Effector memory CD4-positive, alpha-beta T cell (primary cell): ENCODE results near the gene ZIC1.

ENCODE experiments used
- DNase-seq, 3 donors: peaks; one replicate each; pipeline ENCODE4 v3.0.0-alpha.2; 2020
- H3K27ac ChIP-seq: 2 replicates; pipeline ENCODE4 v1.7.0; 2013; ENCODE audit warnings: mild to moderate bottlenecking, low read length, moderate library complexity; ENCODE audit not compliant: insufficient read depth, poor library complexity, severe bottlenecking
- H3K27me3 ChIP-seq: replicated peaks from 2 replicates; pipeline ENCODE4 v1.7.0; 2013; ENCODE audit warnings: mild to moderate bottlenecking, low read length; ENCODE audit not compliant: insufficient read depth, control insufficient read depth, poor library complexity, severe bottlenecking
- H3K36me3 ChIP-seq: 2 replicates; pipeline ENCODE4 v1.7.0; 2013; ENCODE audit warnings: mild to moderate bottlenecking, low read length, moderate library complexity; ENCODE audit not compliant: control insufficient read depth, insufficient read depth
- H3K4me1 ChIP-seq: 2 replicates; pipeline ENCODE4 v1.7.0; 2013; ENCODE audit warnings: low read length, mild to moderate bottlenecking; ENCODE audit not compliant: control insufficient read depth, insufficient read depth, poor library complexity, severe bottlenecking
- H3K4me3 ChIP-seq: 2 replicates; pipeline ENCODE4 v1.7.0; 2013; ENCODE audit warnings: low read length, low read depth, mild to moderate bottlenecking; ENCODE audit not compliant: insufficient read depth, poor library complexity, severe bottlenecking
- H3K9me3 ChIP-seq: 2 replicates; pipeline ENCODE4 v1.7.0; 2013; ENCODE audit warnings: mild to moderate bottlenecking, low read length, moderate library complexity; ENCODE audit not compliant: control insufficient read depth

ZIC1 gene

DNA sequence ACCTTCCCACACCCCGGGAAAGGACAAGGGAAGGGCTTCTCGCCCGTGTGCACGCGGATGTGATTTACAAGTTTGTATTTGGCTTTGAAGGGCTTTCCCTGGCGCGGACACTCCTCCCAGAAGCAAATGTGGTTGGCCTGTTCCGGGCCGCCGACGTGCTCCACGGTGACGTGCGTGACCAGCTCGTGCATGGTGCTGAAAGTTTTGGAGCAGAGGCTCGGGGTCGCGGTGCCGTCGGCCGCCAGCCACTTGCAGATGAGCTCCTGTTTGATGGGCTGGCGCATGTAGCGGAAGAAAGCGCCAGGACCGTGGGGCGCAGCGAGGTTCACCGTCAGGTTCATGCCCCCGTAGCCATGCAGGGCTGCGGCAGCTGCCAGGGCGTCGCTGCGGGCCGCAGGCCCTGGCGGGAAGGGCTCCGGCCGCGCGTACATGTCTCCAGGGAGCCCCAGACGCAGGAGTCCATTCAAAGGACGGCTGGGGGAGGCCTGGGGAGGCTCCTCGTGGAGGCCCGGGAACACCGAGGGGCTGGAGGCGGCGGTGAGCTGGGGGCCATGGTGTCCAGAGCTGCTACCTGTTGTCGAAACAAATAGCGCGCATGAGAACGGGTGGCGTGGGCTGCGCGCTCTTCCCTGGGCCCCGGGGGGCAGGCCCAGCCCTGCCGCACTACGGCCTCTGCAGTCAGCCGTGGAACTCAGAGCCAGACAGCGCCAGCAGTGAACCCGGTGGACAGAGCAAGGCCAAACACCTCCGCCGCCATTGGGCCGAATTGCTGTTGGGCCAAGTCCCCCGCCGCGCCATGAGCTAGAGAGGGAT lies 13.1 kb upstream of the ZIC1 start:
- no peak overlapping the region for H3K27ac ChIP-seq
- no peaks in the 10 kb centered on the region for H3K36me3 ChIP-seq
- DNase-seq = no peak
- no peaks in the 10 kb centered on the region for H3K9me3 ChIP-seq
- H3K27me3 ChIP-seq = peaks cover 25% of the 10 kb centered on the region
- H3K4me3 ChIP-seq = no peak overlapping the region
- H3K4me1 ChIP-seq = no peaks in the 10 kb centered on the region

DNA sequence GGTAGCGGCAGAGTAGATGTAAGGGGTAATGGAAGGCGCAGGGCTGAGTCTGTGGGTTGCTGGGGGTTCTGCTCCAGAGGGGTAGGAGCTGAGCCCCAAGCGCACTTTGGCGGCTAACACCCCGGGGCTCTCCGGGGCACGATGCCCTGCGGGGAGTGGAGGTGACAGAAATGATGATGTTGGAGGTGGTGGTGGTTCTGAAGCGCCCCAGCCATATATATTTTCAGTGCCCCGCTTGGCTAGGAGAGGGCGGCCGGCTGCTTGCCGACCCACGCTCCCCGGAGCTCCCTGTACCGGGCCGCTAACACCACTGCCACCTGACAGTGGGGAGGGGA lies 12.5 kb upstream of the ZIC1 start:
- peaks cover 22% of the 10 kb centered on the region for H3K27me3 ChIP-seq
- H3K4me3 ChIP-seq = no peak overlapping the region
- no peaks in the 10 kb centered on the region for H3K36me3 ChIP-seq
- H3K27ac ChIP-seq = no peak overlapping the region
- DNase-seq = no peak
- no peaks in the 10 kb centered on the region for H3K9me3 ChIP-seq
- H3K4me1 ChIP-seq = no peaks in the 10 kb centered on the region

DNA sequence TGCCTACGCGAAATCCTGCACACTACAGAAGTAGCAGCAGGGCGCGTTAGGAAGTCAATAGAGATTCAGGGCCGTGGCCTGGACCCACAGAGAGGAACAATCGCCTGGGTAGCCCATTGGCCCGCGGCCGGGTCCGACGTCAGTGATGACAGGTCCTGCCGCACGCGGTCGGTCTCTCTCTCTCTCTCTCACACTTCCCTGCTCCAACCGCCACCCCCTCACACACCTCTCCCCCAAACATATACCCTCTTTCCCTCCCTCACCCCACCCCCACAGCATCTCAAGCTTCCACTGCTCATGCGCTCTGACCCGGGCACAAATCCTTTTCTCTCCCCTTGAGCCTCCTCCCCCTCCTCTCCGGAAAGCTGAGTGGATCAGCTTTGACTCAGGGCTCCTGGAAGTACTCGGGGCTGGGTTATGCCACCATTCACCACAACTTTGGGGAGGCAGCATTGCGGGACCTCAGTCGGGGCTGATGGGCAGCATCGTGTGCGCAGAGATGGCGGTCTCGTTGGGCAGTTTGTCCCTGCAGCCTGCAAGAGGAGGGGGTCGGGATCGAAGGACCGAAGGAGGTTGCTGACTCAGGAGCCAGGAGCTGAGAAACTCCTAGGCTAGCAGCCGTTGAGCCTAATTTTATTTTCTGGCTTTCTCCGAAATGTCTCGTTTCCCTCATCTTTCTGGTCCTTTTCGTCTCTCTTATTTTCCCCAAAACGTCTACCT lies 11.8 kb upstream of the ZIC1 start:
- Histone ChIP-seq H3K4me1 (no peaks in the 10 kb centered on the region), H3K36me3 (no peaks in the 10 kb centered on the region), H3K9me3 (no peaks in the 10 kb centered on the region), H3K27me3 (peaks cover 16% of the 10 kb centered on the region), H3K4me3 (no peak overlapping the region), H3K27ac (no peak overlapping the region)
- DNase-seq = no peak

DNA sequence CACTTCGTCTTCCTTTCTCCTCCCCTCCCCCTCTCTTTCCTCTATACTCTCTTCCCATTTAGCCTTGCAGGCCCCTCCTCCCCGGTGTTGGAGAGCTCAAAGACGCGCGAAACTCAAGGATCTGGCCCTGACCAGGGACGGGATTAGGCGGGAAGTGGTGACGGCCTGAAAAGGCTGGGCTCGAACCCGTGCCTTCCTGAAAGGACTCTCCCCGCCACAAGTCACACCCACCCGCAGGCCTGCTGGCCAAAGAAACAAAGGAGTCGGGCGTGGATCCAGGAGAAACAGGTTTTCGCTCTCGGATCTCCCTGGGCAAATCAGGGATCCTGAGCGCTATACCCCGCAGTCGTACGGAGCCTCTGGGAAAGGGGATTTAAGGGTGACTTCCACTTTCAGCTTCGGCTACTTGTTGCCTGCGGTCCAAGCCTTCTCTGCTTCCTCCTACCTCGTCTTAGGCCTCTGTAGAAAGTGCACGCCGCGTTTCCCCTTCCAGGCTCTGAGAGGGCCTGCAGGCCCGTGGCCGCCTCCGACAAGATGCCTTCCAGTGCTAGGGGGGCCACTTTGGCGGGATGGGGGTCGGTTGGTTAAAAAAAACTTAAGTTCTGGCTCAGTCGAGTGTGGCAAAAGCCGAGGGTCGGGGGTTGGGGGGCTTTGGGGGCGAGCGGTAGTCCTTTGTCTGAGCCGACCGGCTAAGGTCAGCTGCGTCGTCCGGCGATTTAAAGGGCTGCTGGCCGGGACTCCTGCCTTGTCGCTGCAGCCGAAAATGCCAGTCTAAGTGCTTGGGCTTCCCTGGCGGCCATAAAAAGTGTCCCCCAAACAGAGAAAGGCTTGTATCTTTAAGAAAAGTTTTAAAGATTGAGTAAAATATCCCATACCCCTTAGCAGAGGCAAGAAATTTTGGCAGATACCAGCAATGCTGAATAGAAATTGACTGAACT lies 11.0 kb upstream of the ZIC1 start:
- Histone ChIP-seq H3K4me1 (no peaks in the 10 kb centered on the region), H3K27ac (no peak overlapping the region), H3K36me3 (no peaks in the 10 kb centered on the region), H3K9me3 (no peaks in the 10 kb centered on the region), H3K4me3 (no peak overlapping the region), H3K27me3 (peaks cover 9% of the 10 kb centered on the region)
- no peak for DNase-seq

DNA sequence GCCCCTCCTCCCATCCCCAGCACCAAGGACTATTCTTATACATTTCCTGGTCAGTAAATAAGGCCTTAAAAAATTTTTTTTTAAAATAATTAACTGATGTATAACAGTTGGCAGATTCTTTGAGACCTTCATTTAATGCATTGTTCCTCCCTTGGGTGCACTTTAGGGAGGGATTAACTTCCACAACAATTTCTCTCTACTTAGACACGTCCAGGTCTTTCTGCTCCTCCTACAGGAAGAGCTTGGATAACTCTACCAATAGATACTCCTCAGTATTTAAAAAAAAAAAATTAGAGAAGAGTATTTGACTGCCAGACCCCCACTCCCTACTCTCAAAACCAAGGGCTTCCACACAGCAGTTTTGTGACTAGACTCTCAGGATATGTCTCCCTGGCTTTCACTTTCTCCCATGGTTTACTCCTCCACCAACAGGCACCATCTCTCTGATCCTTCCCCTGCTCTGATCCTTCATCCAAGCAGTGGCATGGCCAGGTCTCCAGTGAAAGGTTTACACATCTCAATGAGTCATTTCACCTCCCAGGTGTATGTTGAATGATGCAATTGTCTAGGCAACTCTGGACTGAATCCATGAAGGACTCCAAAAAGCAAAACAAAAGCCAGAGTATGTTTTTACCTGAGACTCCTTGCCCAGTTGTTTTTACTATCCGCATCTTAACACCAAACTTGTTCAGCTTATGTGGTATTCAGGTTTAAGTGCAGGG lies 10.2 kb upstream of the ZIC1 start:
- no peak for DNase-seq
- Histone ChIP-seq H3K36me3 (no peaks in the 10 kb centered on the region), H3K27me3 (peaks cover 9% of the 10 kb centered on the region)

DNA sequence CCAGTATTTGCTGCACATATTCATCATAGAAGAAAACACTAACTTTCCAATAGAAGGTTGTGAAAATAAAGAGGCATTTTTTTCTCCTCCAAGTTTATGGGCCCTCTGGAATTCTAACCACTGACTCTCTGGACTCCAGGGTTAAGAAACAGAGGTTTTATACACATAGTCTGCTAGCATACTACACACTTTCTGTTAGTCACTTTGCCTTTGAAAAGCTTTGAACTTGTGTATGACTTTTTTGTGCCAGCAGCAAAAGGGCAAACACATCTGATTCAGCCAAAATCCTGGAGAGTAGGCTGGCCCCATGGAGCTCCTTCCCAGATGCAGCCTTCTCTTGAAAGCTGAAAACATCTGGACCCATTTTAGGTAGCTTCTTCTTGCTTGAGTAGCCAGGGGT lies 9.1 kb upstream of the ZIC1 start:
- Histone ChIP-seq H3K9me3 (no peaks in the 10 kb centered on the region), H3K36me3 (no peaks in the 10 kb centered on the region), H3K27ac (no peak overlapping the region), H3K4me3 (no peak overlapping the region), H3K27me3 (peaks cover 9% of the 10 kb centered on the region), H3K4me1 (no peaks in the 10 kb centered on the region)
- no peak for DNase-seq

More for the DNA sequence above, 10.2 kb upstream of the ZIC1 start:
- Histone ChIP-seq H3K9me3 (no peaks in the 10 kb centered on the region), H3K4me1 (no peaks in the 10 kb centered on the region), H3K27ac (no peak overlapping the region), H3K4me3 (no peak overlapping the region)

DNA sequence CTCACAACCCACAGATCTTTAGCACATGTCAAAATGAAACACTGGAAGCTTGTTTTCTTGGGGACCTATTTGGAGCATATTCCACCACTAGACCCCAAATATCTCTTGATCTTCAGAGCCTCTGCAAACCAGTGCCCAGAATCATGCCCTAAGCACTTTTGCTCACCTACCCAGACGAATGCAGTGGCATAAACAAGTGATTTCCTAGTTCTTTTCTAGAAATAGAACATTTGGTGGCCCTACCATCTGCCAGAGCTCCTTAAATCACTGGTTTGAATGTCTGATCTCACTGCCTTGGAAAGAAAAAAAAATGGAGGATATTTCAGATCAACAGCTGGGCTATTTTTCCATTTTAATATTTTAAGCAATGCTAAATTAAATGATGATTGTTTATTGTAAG lies 8.2 kb upstream of the ZIC1 start:
- Histone ChIP-seq H3K9me3 (no peaks in the 10 kb centered on the region), H3K36me3 (no peaks in the 10 kb centered on the region), H3K27ac (no peak overlapping the region), H3K27me3 (peaks cover 9% of the 10 kb centered on the region), H3K4me3 (no peak overlapping the region), H3K4me1 (no peaks in the 10 kb centered on the region)
- no peak for DNase-seq

DNA sequence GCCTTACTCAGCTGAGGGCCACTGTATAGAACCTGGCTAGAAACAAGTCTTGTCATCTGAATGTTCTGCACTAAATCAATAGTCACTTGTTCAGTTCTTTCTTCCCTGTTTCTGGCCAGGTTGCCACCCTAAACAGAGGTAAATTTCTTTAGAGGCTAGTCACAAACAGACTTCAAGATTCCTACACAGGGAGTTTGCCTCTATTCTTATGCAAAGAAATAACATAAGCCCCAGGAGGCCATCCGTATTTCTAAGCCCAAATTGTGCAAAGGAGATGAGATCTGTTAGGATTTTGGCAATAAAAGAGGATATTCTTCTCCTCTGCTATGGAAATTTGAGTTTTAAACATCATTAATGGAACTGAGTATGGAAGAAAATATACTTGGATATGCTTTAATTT lies 7.7 kb upstream of the ZIC1 start:
- DNase-seq = no peak
- no peak overlapping the region for H3K4me3 ChIP-seq
- H3K9me3 ChIP-seq = no peaks in the 10 kb centered on the region
- peaks cover 10% of the 10 kb centered on the region for H3K27me3 ChIP-seq
- H3K36me3 ChIP-seq = no peaks in the 10 kb centered on the region
- no peaks in the 10 kb centered on the region for H3K4me1 ChIP-seq
- no peak overlapping the region for H3K27ac ChIP-seq

DNA sequence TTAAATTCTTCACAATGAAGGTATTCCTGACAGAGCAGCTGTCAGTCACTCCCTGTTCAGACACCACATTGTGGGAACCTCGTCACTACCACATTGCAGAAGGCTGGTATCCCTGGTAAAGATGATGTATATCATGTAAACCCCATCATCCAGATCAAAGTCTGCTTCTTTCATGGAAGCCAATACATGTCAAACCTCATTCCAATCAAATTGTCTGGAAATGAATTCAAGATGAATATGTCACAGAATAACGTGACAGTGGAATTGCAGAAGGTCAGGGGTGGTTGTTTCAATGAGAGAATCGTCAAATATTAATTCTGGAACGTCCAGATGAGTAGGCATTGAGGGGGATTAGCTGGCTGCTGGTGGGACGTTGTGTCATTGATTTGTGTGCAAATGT lies 7.0 kb upstream of the ZIC1 start:
- Histone ChIP-seq H3K4me1 (no peaks in the 10 kb centered on the region), H3K27me3 (peaks cover 18% of the 10 kb centered on the region)
- no peak for DNase-seq

More for the DNA sequence above, 7.0 kb upstream of the ZIC1 start:
- no peaks in the 10 kb centered on the region for H3K9me3 ChIP-seq
- no peak overlapping the region for H3K4me3 ChIP-seq
- no peak overlapping the region for H3K27ac ChIP-seq
- H3K36me3 ChIP-seq = no peaks in the 10 kb centered on the region
